Endothelial cell of hepatic sinusoid (primary cell): ENCODE measurements around the gene VTCN1.
"Not testable (repeated sequence)": the region's sequence is repeated elsewhere in the genome, so short reads cannot be mapped to it uniquely, and the experiment has no call there.

Experiments
- in situ Hi-C: cut with HindIII; loops from 2 replicates; pipeline ENCODE4 v1.10.0; 2017; ENCODE audit warnings: low sequenced_read_pairs

VTCN1 gene

GRCh38 chr1:117169871-117170596 is 40.7 kb downstream of the VTCN1 start:
- in situ Hi-C loops, result no loop called here

GRCh38 chr1:117167402-117167801 is 43.3 kb downstream of the VTCN1 start:
- in situ Hi-C loops, result no loop called here

GRCh38 chr1:117166076-117166475 is 44.7 kb downstream of the VTCN1 start:
- in situ Hi-C loops, result no loop called here

- in situ Hi-C loops, result no loop called here
Observed at GRCh38 chr1:117164209-117164608, 46.5 kb downstream of the VTCN1 start.

GRCh38 chr1:117162816-117163215 is 47.9 kb downstream of the VTCN1 start:
- in situ Hi-C loops, result no loop called here

GRCh38 chr1:117161887-117162286 is 48.8 kb downstream of the VTCN1 start:
- in situ Hi-C loops, result no loop called here

GRCh38 chr1:117151305-117151704 is 59.4 kb downstream of the VTCN1 start:
- in situ Hi-C loops, result not testable (repeated sequence)

- in situ Hi-C loops, result no loop called here
Observed at GRCh38 chr1:117150316-117150715, 60.4 kb downstream of the VTCN1 start.

- in situ Hi-C loops, result no loop called here
Observed at GRCh38 chr1:117147856-117148588, 62.7 kb downstream of the VTCN1 start.

GRCh38 chr1:117147341-117147831 is 63.3 kb downstream of the VTCN1 start:
- in situ Hi-C loops, result no loop called here

GRCh38 chr1:117146575-117147340 is 64.0 kb downstream of the VTCN1 start:
- in situ Hi-C loops, result no loop called here

- in situ Hi-C loops, result no loop called here
Observed at GRCh38 chr1:117146072-117146471, 64.7 kb downstream of the VTCN1 start.

GRCh38 chr1:117143871-117144270 is 66.9 kb downstream of the VTCN1 start:
- in situ Hi-C loops, result no loop called here

GRCh38 chr1:117143172-117143571 is 67.6 kb downstream of the VTCN1 start:
- in situ Hi-C loops, result no loop called here

GRCh38 chr1:117142200-117142599 is 68.5 kb downstream of the VTCN1 start:
- in situ Hi-C loops, result no loop called here

GRCh38 chr1:117138561-117138960 is 72.2 kb downstream of the VTCN1 start:
- in situ Hi-C loops, result no loop called here

- in situ Hi-C loops, result no loop called here
Observed at GRCh38 chr1:117138106-117138505, 72.6 kb downstream of the VTCN1 start.

GRCh38 chr1:117137281-117137855 is 73.4 kb downstream of the VTCN1 start:
- in situ Hi-C loops, result no loop called here

GRCh38 chr1:117136749-117137148 is 74.0 kb downstream of the VTCN1 start:
- in situ Hi-C loops, result no loop called here

GRCh38 chr1:117135329-117135728 is 75.4 kb downstream of the VTCN1 start:
- in situ Hi-C loops, result no loop called here

GRCh38 chr1:117130526-117130925 is 80.2 kb downstream of the VTCN1 start:
- in situ Hi-C loops, result no loop called here
